HCT116 (cell line): ENCODE measurements around the gene CCL15. TPM values are rescaled to one million over a fixed set of nuclear protein-coding genes. Genes with fewer than 3 reads are reported as not detected.
"Not testable (repeated sequence)": the region's sequence is repeated elsewhere in the genome, so short reads cannot be mapped to it uniquely, and the experiment has no call there.

ENCODE experiments used
- ATAC-seq: fragments of 200-7000 bp; cut with Tn5 transposase; 2 replicates; pipeline ENCODE4 v1.9.1; 2020; ENCODE audit warnings: mild to moderate bottlenecking, moderate library complexity
- BruUV-seq: library from RNA; stranded (reverse); fragments of 400-500 nt; replicated peaks from 2 replicates; lab custom pipeline; 2021; lab: Mats Ljungman, UMichigan
- CTCF ChIA-PET: fragments of 300-600 bp; sonication (Branson Sonifier 250); formaldehyde crosslinking; loops from one replicate; lab custom pipeline; 2021; ENCODE audit warnings: antibody characterized with exemption; lab: Charles Lee
- POLR2A ChIA-PET: fragments of 300-600, 350-600 bp; sonication (Branson Sonifier 250); formaldehyde crosslinking; loops from one replicate; lab custom pipeline; 2021; ENCODE audit warnings: antibody characterized with exemption; lab: Charles Lee
- RAD21 ChIA-PET, 2 experiments: fragments of 300-600 bp; sonication (Branson Sonifier 250); formaldehyde crosslinking; loops; one replicate each; lab custom pipeline; 2023; ENCODE audit warnings: low total read pairs in 2 of 2; ENCODE audit not compliant: uncharacterized antibody in 2 of 2, unreplicated experiment in 2 of 2, low non-redundant PET in 1 of 2; lab: Charles Lee
- DNase-seq: peaks from one replicate; pipeline ENCODE4 v3.0.0-alpha.2; 2010; ENCODE audit warnings: low read depth, low spot score
- H2AFZ ChIP-seq: fragments of 200-600 bp; shearing (Covaris generic), sonication (generic); 2 replicates; pipeline ENCODE4 v1.6.1; 2017; ENCODE audit warnings: low read depth, mixed run types, mixed read lengths, antibody characterized with exemption, low read length; ENCODE audit not compliant: poor library complexity, severe bottlenecking
- H3K27ac ChIP-seq: 2 replicates; pipeline ENCODE4 v1.5.1; 2012; ENCODE audit warnings: low read depth, low read length
- H3K27me3 ChIP-seq: fragments of 200-600 bp; sonication (generic); 2 replicates; pipeline ENCODE4 v1.6.1; 2016; ENCODE audit warnings: mixed run types, low read length, mixed read lengths; ENCODE audit not compliant: insufficient read depth
- H3K36me3 ChIP-seq, 2 experiments: fragments of 200-500 bp in 1 of 2; fragments of 200-600 bp in 1 of 2; sonication (Bioruptor generic) in 1 of 2; sonication (generic) in 1 of 2; 2 replicates each; pipeline versions ENCODE4 v1.5.1 to v1.6.1; 2014 to 2016; ENCODE audit warnings: low read length in 2 of 2, inconsistent platforms in 1 of 2, mixed read lengths in 1 of 2, mixed run types in 1 of 2; ENCODE audit not compliant: insufficient read depth in 2 of 2, control insufficient read depth in 1 of 2
- H3K4me1 ChIP-seq, 2 experiments: fragments of 200-600 bp in 1 of 2; sonication (generic) in 1 of 2; 2 replicates each; pipeline versions ENCODE4 v1.5.1 to v1.6.1; 2012 to 2017; ENCODE audit warnings: low read length in 2 of 2, inconsistent platforms in 1 of 2, mild to moderate bottlenecking in 1 of 2, mixed read lengths in 1 of 2, mixed run types in 1 of 2, moderate library complexity in 1 of 2; ENCODE audit not compliant: insufficient read depth in 2 of 2, control insufficient read depth in 1 of 2
- H3K4me2 ChIP-seq: fragments of 200-600 bp; sonication (generic); 2 replicates; pipeline ENCODE4 v1.6.1; 2017; ENCODE audit warnings: mixed run types, low read length, mixed read lengths
- H3K4me3 ChIP-seq, 2 experiments: fragments of 200-600 bp in 1 of 2; sonication (generic) in 1 of 2; replicated peaks in 1 of 2; 2 replicates each; pipeline ENCODE4 v1.5.1; 2011 to 2016; ENCODE audit warnings: low read length in 2 of 2, control low read depth in 1 of 2, low read depth in 1 of 2, mild to moderate bottlenecking in 1 of 2, mixed read lengths in 1 of 2, mixed run types in 1 of 2
- H3K79me2 ChIP-seq: fragments of 200-600 bp; sonication (generic); 2 replicates; pipeline ENCODE4 v1.6.1; 2017; ENCODE audit warnings: mild to moderate bottlenecking, mixed run types, low read length, moderate library complexity, mixed read lengths; ENCODE audit not compliant: insufficient read depth
- H3K9ac ChIP-seq: fragments of 200-600 bp; sonication (generic); 2 replicates; pipeline ENCODE4 v1.6.1; 2016; ENCODE audit warnings: low read length, mixed read lengths
- H3K9me2 ChIP-seq: fragments of 200-600 bp; sonication (generic), shearing (Covaris generic); 2 replicates; pipeline ENCODE4 v1.6.1; 2017; ENCODE audit warnings: mixed run types, mild to moderate bottlenecking, moderate library complexity; ENCODE audit not compliant: insufficient read depth
- H3K9me3 ChIP-seq, 2 experiments: fragments of 200-500 bp in 1 of 2; fragments of 200-600 bp in 1 of 2; sonication (Bioruptor generic) in 1 of 2; sonication (generic) in 1 of 2; 2 replicates each; pipeline ENCODE4 v1.6.1; 2014 to 2017; ENCODE audit warnings: low read length in 2 of 2, mixed read lengths in 2 of 2, inconsistent platforms in 1 of 2, low read depth in 1 of 2, mild to moderate bottlenecking in 1 of 2, mixed run types in 1 of 2, moderate library complexity in 1 of 2; ENCODE audit not compliant: control insufficient read depth in 1 of 2, insufficient read depth in 1 of 2
- H4K20me1 ChIP-seq: fragments of 200-600 bp; sonication (generic), shearing (Covaris generic); 2 replicates; pipeline ENCODE4 v1.6.1; 2017; ENCODE audit warnings: mixed run types, mild to moderate bottlenecking, moderate library complexity; ENCODE audit not compliant: insufficient read depth
- CBX3 ChIP-seq: IDR thresholded peaks from 2 replicates; pipeline ENCODE4 v1.6.1; 2012; ENCODE audit warnings: low read depth
- CEBPB ChIP-seq: IDR thresholded peaks from 2 replicates; pipeline ENCODE4 v1.6.1; 2012; ENCODE audit warnings: low read depth
- MAX ChIP-seq: IDR thresholded peaks from 2 replicates; pipeline ENCODE4 v1.6.1; 2012
- SP1 ChIP-seq: IDR thresholded peaks from 2 replicates; pipeline ENCODE4 v1.6.1; 2012; ENCODE audit warnings: low read depth
- SRF ChIP-seq: IDR thresholded peaks from 2 replicates; pipeline ENCODE4 v1.6.1; 2012; ENCODE audit warnings: low read depth
- ZFX ChIP-seq: fragments of 450-650 bp; IDR thresholded peaks from 2 replicates; pipeline ENCODE4 v1.6.1; 2017
- intact Hi-C: fragments of 100-400 bp; cut with micrococcal nuclease; formaldehyde crosslinking; loops from 2 replicates; pipeline ENCODE4 v1.10.0; 2022
- total RNA-seq: library from RNA; stranded (reverse); gene quantifications from one replicate; pipeline ENCODE4 v1.2.1, GENCODE V29; 2021; ENCODE audit not compliant: unreplicated experiment

Gene CCL15
- total RNA-seq, 1 experiment from 2014 or later, result not detected

GRCh38 chr17:35995346-35995745 is 6.0 kb downstream of the CCL15 start:
- H3K4me1 ChIP-seq, H2AFZ ChIP-seq, H3K9me3 ChIP-seq, RAD21 ChIA-PET, H4K20me1 ChIP-seq, H3K27ac ChIP-seq, intact Hi-C loops, POLR2A ChIA-PET, ATAC-seq, H3K36me3 ChIP-seq, H3K9me2 ChIP-seq, BruUV-seq, H3K27me3 ChIP-seq, H3K4me2 ChIP-seq, H3K9ac ChIP-seq, DNase-seq, H3K4me3 ChIP-seq, H3K79me2 ChIP-seq: not testable (repeated sequence)
- CTCF ChIA-PET, result interaction anchor here (1.4 kb wide), 1 partner anchor 20 kb away, joined by 4 read pairs; no protein-coding TSS in a partner anchor

- Histone ChIP-seq H3K9me3 (peaks cover 0 to 15% of the 10 kb centered on the region in 2 experiments; a peak in 1 of 4 replicates), H3K4me3 (no peak overlapping the region), H4K20me1 (no peaks in the 10 kb centered on the region)
- TF ChIP-seq SRF (no peak), MAX (no peak), SP1 (no peak), CBX3 (no peak), ZFX (no peak), CEBPB (no peak)
- TF ChIP-seq, all 23 proteins: peak for 0
- Histone ChIP-seq H3K27me3 (no peaks in the 10 kb centered on the region), H3K9ac (no peak overlapping the region), H2AFZ (no peak overlapping the region), H3K9me2 (no peaks in the 10 kb centered on the region), H3K4me1 (no peaks in the 10 kb centered on the region), H3K4me2 (no peak overlapping the region), H3K27ac (no peak overlapping the region), H3K36me3 (no peaks in the 10 kb centered on the region), H3K79me2 (no peaks in the 10 kb centered on the region)
- ChIA-PET CTCF (no interaction called here), POLR2A (no interaction called here), RAD21 (no interaction called here)
- no peak for DNase-seq
- no peak for ATAC-seq
- intact Hi-C loops, result no loop called here
- no TSS peak for BruUV-seq
These were observed 10.3 kb downstream of the CCL15 start for GRCh38 chr17:35991075-35991474.
